IPS-18a (cell line): ENCODE measurements around the gene TDG.

ENCODE experiments used
- H3K27ac ChIP-seq: one replicate; pipeline ENCODE4 v1.5.1; 2013; ENCODE audit warnings: low read length
- H3K27me3 ChIP-seq: one replicate; pipeline ENCODE4 v1.6.1; 2013; ENCODE audit warnings: mild to moderate bottlenecking, low read length; ENCODE audit not compliant: control insufficient read depth, insufficient read depth
- H3K36me3 ChIP-seq: one replicate; pipeline ENCODE4 v1.6.1; 2013; ENCODE audit warnings: low read depth, low read length; ENCODE audit not compliant: control insufficient read depth
- H3K4me1 ChIP-seq: one replicate; pipeline ENCODE4 v1.6.1; 2013; ENCODE audit warnings: low read depth, low read length; ENCODE audit not compliant: control insufficient read depth
- H3K4me3 ChIP-seq: one replicate; pipeline ENCODE4 v1.5.1; 2013; ENCODE audit warnings: low read length
- H3K9ac ChIP-seq: one replicate; pipeline ENCODE4 v1.6.1; 2013; ENCODE audit warnings: mild to moderate bottlenecking, low read length, moderate library complexity
- H3K9me3 ChIP-seq: one replicate; pipeline ENCODE4 v1.6.1; 2013; ENCODE audit warnings: low read depth, low read length; ENCODE audit not compliant: control insufficient read depth

Gene TDG

DNA sequence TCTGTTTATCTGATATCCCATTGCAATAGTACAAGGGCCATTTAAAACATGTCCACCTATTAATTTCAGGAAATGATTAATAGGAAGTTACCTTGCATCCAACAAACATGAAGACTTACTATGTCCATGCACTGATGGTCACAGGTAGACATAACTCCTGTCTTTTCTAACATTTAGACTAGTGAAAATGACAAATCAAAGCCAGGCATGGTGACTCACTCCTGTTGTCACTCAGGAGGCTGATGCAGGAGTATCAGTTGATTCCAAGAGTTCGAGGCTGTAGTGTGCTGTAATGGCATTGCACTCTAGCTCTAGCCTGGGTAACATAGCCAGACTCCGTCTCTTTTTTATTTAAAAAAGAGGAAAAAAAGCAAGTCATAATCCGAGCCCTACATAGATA lies 20.7 kb upstream of the TDG start:
- Histone ChIP-seq H3K27me3 (no peaks in the 10 kb centered on the region), H3K4me1 (no peaks in the 10 kb centered on the region), H3K9me3 (no peaks in the 10 kb centered on the region), H3K27ac (no peak overlapping the region), H3K36me3 (peaks cover 100% of the 10 kb centered on the region), H3K4me3 (no peak overlapping the region), H3K9ac (no peak overlapping the region)

DNA sequence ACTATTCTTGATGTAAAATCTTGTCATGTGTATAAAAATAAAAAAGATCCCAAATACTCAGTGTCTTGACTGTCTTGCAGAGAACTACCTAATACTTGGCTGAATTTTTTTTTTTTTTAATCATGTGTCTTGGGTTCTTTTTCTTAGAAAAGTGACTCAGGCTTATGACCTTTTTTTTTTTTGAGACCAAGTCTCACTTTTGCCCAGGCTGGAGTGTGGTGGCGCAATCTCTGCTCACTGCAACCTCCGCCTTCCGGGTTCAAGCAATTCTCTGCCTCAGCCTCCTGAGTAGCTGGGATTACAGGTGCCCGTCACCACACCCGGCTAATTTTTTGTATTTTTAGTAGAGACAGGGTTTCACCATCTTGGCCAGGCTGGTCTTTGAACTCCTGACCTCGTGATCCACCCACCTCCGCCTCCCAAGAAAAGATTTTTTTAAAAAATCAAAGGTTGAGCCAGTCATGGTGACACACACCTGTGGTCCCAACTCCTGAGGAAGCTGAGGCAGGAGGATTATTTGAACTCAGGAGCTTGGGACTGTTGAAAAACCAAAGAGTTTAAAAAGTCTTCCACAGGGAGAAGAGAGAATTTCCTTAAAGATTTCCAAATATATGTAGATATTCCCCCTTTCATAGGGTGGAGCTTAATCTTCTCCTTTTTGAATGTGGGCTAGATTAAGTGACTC lies 17.7 kb upstream of the TDG start:
- H3K9me3 ChIP-seq: no peaks in the 10 kb centered on the region
- peaks cover 99% of the 10 kb centered on the region for H3K36me3 ChIP-seq
- H3K4me1 ChIP-seq: no peaks in the 10 kb centered on the region
- no peak overlapping the region for H3K27ac ChIP-seq
- no peak overlapping the region for H3K9ac ChIP-seq
- H3K4me3 ChIP-seq: no peak overlapping the region
- H3K27me3 ChIP-seq: no peaks in the 10 kb centered on the region

DNA sequence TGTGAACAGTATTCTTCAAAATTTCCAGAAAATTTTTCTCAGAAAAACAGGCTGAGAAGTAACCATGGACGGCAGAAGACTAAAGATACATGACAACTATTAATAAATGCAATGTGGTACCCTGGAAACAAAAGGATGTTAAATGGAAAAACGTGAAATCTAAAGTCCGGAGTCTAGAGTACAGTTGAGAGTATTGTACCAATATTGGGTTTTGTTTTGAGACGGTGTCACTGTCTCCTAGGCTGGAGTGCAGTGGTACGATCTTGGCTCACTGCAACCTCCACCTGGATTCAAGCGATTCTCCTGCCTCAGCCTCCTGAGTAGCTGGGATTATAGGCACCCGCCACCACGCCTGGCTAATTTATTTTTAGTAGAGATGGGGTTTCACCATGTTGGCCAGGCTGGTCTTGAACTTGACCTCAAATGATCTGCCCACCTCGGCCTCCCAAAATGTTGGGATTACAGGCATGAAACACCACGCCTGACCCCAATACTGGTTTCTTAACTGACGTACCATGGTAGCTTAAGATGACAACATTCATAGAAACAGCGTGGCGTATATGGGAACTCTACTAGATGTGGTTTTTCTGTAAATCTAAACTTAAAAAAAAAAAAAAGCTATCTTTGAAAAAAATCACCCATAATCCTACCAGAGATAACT lies 16.8 kb upstream of the TDG start:
- H3K9me3 ChIP-seq: no peaks in the 10 kb centered on the region
- H3K9ac ChIP-seq: no peak overlapping the region
- no peaks in the 10 kb centered on the region for H3K27me3 ChIP-seq
- H3K36me3 ChIP-seq: peaks cover 99% of the 10 kb centered on the region
- H3K4me1 ChIP-seq: no peaks in the 10 kb centered on the region
- H3K4me3 ChIP-seq: no peak overlapping the region
- no peak overlapping the region for H3K27ac ChIP-seq

DNA sequence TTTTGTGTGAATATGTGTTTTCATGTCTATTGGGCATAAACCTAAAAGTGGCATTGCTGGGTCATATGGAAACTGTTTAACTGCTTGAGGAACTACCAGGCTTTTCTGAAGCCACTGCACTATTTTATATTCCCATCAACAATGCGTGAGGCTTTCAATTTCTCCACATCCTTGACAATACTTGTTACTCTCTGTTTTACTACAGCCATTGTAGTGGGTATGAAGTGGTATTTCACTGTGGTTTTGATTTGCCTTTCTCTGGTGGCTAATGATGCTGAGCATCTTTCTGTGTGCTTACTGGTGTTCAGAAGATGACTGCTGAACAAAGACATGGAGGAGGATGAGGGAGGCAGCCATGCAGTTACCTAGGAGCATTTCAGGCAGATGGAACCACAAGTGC lies 13.2 kb upstream of the TDG start:
- Histone ChIP-seq H3K36me3 (peaks cover 70% of the 10 kb centered on the region), H3K4me3 (no peak overlapping the region), H3K27ac (no peak overlapping the region), H3K4me1 (no peaks in the 10 kb centered on the region), H3K27me3 (no peaks in the 10 kb centered on the region), H3K9me3 (no peaks in the 10 kb centered on the region), H3K9ac (no peak overlapping the region)

DNA sequence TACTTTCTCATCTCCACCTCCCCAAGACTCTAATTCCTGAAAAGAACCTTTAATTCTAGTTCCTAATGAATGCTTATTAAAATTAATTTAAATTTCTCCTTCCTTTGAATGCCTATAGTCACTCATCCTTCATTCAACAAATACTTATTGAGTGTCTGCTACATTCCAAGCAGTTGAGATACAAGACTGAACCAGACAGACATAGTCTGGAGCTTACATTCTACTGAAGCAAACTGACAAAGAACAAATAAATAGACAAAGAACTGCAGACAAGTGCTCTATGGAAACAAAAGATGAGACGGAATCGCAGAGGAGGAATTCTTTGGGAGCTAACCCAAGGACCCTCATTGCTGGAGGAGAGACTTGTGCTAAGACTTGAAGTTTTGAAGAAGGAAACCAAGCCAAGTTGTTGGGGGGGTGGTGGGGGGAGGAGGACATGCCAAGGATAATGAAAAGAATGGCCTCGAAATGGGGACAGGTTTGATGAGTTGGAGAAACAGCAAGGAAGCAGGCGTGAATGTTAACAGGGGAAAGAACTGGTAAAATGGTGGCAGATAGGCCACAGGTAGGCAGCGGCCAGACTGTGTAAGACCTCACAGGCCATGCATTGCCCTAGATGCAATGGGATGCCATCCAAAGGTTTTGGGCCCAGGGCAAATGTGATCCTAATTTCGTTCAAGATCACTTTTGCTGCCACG lies 9.7 kb upstream of the TDG start:
- no peaks in the 10 kb centered on the region for H3K9me3 ChIP-seq
- H3K27ac ChIP-seq: peak overlapping the region; percentile 87
- no peaks in the 10 kb centered on the region for H3K4me1 ChIP-seq
- H3K4me3 ChIP-seq: peak overlapping the region; percentile 99
- peak overlapping the region; percentile 97 for H3K9ac ChIP-seq
- H3K36me3 ChIP-seq: peaks cover 36% of the 10 kb centered on the region
- no peaks in the 10 kb centered on the region for H3K27me3 ChIP-seq

DNA sequence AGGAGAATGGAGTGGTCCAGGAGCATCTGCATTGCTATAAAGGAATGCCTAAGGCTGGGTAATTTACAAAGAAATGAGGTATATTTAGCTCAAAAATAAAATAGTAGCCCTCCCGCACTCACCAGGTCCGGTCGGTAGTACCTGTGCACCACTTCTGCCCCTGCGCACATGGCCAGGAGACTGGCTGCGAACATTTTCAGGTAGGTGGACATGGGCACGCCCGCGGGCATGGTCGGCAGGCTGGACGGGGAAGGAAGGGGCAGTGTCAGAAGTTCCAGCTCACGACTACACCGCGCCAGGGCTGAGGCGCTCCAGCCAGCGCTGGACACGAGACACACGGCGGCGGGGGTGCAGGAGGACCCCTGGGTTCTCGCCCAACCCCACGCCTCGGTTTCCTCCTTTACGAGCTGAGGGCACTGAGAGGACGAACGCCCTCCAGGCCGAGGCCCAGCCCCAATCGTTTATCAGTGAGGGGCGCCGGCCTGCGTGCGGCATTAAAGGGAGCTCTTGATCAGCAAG lies 9.1 kb upstream of the TDG start:
- Histone ChIP-seq H3K4me1 (no peaks in the 10 kb centered on the region), H3K27ac (peak overlapping the region; percentile 87), H3K4me3 (peak overlapping the region; percentile 99), H3K36me3 (peaks cover 30% of the 10 kb centered on the region), H3K9me3 (no peaks in the 10 kb centered on the region), H3K27me3 (no peaks in the 10 kb centered on the region), H3K9ac (peak overlapping the region; percentile 97)

DNA sequence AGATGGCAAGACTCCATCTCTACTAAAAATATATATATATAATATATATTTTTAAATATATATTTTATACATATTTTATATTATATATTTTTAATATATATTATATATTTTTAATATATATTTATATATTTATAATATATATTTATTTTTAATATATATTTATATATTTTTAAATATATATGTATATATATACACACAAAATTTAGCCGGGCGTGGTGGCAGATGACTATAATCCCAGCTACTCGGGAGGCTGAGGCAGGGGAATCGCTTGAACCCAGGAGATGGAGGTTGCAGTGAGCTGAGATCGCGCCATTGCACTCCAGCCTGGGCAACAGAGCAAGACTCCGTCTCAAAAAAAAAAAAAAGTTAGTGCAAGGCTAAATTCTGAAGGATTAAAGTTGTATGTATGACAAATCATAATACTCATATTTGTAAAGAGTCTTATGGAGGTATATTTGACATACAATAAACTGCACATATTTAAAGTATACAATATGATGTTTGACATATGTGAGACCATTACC lies 7.7 kb upstream of the TDG start:
- Histone ChIP-seq H3K36me3 (peaks cover 17% of the 10 kb centered on the region), H3K4me3 (peak overlapping the region; percentile 99), H3K9me3 (no peaks in the 10 kb centered on the region), H3K27ac (no peak overlapping the region), H3K4me1 (no peaks in the 10 kb centered on the region), H3K27me3 (no peaks in the 10 kb centered on the region), H3K9ac (peak overlapping the region; percentile 97)

DNA sequence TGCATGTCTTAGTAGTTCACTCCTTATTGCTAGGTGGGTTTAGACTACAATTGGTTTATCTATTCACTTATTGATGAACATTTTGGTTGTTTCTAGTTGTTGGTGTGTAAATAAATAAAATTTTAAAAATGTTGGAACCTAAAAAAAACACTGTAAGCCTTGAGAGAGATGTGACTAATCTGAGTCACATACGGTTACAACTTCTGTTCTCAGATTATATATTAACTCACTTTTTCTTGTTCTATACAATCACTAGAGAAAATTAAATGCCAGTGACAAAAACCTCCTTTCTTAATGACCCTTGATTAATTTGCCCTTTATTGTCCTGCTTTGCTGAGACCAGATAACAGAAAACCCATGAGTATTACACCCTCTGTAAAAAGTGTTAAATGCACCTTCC lies 7.1 kb upstream of the TDG start:
- H3K4me3 ChIP-seq: no peak overlapping the region
- no peak overlapping the region for H3K27ac ChIP-seq
- no peaks in the 10 kb centered on the region for H3K9me3 ChIP-seq
- H3K36me3 ChIP-seq: peaks cover 14% of the 10 kb centered on the region
- H3K27me3 ChIP-seq: no peaks in the 10 kb centered on the region
- H3K4me1 ChIP-seq: peaks cover 2% of the 10 kb centered on the region
- no peak overlapping the region for H3K9ac ChIP-seq

DNA sequence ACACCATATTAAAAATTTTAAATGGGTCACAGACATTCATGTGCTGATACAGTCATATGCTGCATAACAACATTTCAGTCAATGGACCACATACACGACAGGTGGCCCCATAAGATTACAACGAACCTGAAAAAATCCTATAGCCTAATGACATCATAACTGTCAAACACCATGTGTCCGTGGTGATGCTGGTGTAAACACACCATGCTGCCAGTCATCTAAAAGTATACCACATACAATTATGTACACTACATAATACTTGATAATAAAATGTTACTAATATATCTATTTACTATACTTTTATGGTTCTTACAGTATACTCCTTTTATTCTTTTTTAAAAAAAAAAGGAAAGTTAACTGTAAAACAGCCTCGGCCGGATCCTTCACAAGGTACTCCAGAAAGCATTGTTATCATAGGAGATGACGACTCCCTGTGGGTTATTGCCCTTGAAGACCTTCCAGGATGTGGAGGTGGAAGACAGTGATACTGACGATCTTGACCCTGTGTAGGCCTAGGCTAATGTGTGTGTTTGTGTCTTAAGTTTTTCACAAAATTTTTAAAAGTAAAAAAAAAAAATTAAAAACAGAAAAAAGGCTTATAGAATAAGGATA lies 5.0 kb upstream of the TDG start:
- H3K9ac ChIP-seq: no peak overlapping the region
- H3K36me3 ChIP-seq: peaks cover 4% of the 10 kb centered on the region
- no peak overlapping the region for H3K27ac ChIP-seq
- H3K4me3 ChIP-seq: no peak overlapping the region
- no peaks in the 10 kb centered on the region for H3K9me3 ChIP-seq
- no peaks in the 10 kb centered on the region for H3K27me3 ChIP-seq
- peaks cover 12% of the 10 kb centered on the region for H3K4me1 ChIP-seq

DNA sequence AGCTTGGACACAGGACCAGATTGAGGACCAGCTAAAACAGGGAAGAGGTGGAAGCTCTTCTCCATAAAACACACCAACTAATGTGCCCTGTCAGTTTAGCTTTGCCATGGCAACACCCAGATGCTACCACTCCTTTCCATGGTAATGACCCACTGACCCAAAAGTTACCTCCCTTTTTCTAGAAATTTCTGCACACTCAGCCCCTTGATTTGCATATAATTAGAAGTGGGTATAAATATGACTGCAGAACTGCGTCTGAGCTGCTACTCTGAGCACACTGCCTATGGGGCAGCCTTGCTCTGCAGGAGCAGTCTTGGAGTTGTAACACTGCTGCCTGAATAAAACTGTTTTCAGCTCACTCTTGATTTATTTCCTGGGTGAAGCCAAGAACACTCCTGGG lies 3.2 kb upstream of the TDG start:
- Histone ChIP-seq H3K36me3 (peaks cover 4% of the 10 kb centered on the region), H3K4me3 (no peak overlapping the region), H3K9me3 (no peaks in the 10 kb centered on the region), H3K27me3 (no peaks in the 10 kb centered on the region), H3K4me1 (peaks cover 16% of the 10 kb centered on the region), H3K27ac (no peak overlapping the region), H3K9ac (no peak overlapping the region)

DNA sequence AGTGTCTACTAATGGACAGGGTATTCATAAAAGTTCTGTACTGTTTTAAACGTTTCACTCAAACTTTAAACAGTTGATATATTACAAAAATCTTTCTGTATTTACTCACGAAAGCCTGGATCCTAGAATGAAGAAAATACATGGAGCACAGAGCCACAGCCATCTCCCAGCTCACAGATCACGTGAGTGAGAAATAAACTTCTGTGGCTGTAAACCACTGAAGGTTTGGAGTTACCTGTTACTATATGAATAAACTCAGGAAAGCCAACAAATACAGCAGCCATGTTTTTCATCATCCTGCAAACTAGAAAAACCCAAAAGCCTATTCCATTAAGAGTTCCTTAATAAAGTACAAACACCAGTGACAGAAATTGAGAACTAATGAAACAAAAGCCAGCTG lies 867 bp upstream of the TDG start:
- Histone ChIP-seq H3K27me3 (no peaks in the 10 kb centered on the region), H3K27ac (peak overlapping the region; percentile 77), H3K4me3 (peak overlapping the region; percentile 95), H3K9me3 (no peaks in the 10 kb centered on the region), H3K9ac (peak overlapping the region; percentile 98), H3K4me1 (peaks cover 16% of the 10 kb centered on the region), H3K36me3 (peaks cover 17% of the 10 kb centered on the region)
